Subcutaneous abdominal adipose tissue (tissue), 5 donors: ENCODE data around the gene GPRC5D.

ENCODE experiments used
- H3K27ac ChIP-seq: one replicate; pipeline ENCODE4 v1.7.0; 2013; ENCODE audit warnings: low read depth, mild to moderate bottlenecking, inconsistent platforms, low read length, moderate library complexity
- H3K27me3 ChIP-seq, 5 donors: one replicate each; pipeline ENCODE4 v1.7.0; 2013; ENCODE audit warnings: low read length in 5 of 5, inconsistent platforms in 1 of 5; ENCODE audit not compliant: control insufficient read depth in 5 of 5, insufficient read depth in 4 of 5
- H3K36me3 ChIP-seq, 5 donors: one replicate each; pipeline ENCODE4 v1.7.0; 2013; ENCODE audit warnings: low read length in 5 of 5; ENCODE audit not compliant: control insufficient read depth in 5 of 5, insufficient read depth in 5 of 5
- H3K4me1 ChIP-seq, 5 donors: one replicate each; pipeline ENCODE4 v1.7.0; 2013; ENCODE audit warnings: low read length in 5 of 5, mild to moderate bottlenecking in 3 of 5, moderate library complexity in 1 of 5; ENCODE audit not compliant: control insufficient read depth in 5 of 5, insufficient read depth in 5 of 5
- H3K4me3 ChIP-seq, 5 donors: one replicate each; pipeline ENCODE4 v1.7.0; 2013; ENCODE audit warnings: low read length in 5 of 5, low read depth in 1 of 5
- H3K9ac ChIP-seq, 5 donors: one replicate each; pipeline ENCODE4 v1.7.0; 2013; ENCODE audit warnings: low read length in 5 of 5, mild to moderate bottlenecking in 4 of 5, moderate library complexity in 3 of 5
- H3K9me3 ChIP-seq, 5 donors: one replicate each; pipeline ENCODE4 v1.7.0; 2013; ENCODE audit warnings: low read length in 5 of 5; ENCODE audit not compliant: control insufficient read depth in 5 of 5
- donor health status: healthy.
- donor health status: healthy.
- donor health status: healthy.
- donor health status: healthy.
- donor health status: healthy.

Gene GPRC5D

DNA sequence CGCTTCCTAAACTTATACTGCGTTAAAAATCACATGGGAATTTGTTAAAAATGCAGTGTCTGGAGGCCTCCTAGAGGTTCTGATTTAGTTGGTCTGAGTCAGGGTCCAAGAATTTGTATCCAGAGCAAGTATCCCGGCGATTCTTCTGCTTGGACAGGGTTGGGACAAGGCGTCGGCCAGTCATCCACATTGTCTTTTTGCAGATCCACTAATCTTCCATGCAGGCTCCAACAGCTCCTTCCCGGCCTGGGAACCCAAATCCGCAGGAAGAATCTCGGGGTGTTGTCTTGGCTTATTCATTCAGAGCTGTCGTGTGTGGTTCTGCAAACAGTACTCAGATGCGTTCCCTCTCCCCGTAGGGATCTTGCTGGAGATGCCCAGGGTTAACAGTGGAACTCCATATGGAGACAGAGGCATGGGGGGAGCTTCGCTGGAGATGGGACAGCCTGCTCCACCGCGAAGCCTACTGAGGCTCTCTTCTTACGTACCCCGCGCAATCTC lies 25.3 kb downstream of the GPRC5D start:
- H3K27ac ChIP-seq, result peak overlapping the region; percentile 46
- no peak overlapping the region for H3K9ac ChIP-seq
- no peak overlapping the region for H3K4me3 ChIP-seq

DNA sequence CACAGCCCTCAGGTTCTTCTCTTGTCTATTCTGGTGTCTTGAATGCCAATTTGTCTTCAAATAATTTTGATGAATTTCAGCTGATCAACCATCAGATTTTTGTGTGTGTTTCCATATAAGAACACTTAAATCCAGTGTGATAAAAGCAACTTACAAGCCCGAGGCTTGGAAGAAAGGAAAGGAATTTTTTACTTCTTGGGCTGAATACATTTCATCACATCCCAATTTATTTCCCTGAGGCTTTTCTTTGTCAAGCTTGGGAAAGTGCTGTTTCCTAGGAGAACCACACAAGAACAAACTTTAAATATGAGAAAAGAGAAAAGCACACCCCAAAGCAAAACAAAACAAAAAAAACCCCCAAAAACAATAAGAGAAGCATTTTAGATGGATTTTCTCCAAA lies 26.6 kb downstream of the GPRC5D start:
- Histone ChIP-seq H3K9ac (no peak overlapping the region), H3K9me3 (no peaks in the 10 kb centered on the region), H3K4me1 (peaks cover 8 to 29% (median 25%) of the 10 kb centered on the region in 5 donors), H3K27me3 (no peaks in the 10 kb centered on the region), H3K27ac (no peak overlapping the region), H3K4me3 (no peak overlapping the region), H3K36me3 (no peaks in the 10 kb centered on the region)

More for the DNA sequence above, 25.3 kb downstream of the GPRC5D start:
- Histone ChIP-seq H3K27me3 (no peaks in the 10 kb centered on the region), H3K36me3 (no peaks in the 10 kb centered on the region), H3K4me1 (peaks cover 8 to 23% (median 20%) of the 10 kb centered on the region in 5 donors), H3K9me3 (no peaks in the 10 kb centered on the region)

DNA sequence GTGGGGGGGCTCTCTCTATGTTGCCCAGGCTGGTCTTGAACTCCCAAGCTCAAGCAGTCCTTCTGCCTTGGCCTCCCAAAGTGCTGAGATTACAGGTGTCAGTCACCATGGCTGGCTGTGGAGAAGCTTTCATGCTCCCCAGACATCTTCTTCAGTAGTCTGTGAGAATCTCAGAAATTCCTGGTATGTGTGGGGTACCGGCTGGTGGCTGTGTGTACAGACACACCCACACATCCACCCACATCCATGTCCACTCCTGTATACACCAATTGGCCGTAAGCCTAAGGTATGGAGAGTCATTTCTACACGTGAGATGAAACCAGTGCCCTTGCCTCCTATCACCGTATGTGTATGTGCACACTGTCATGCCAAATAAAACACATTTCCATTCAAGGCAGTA lies 27.8 kb downstream of the GPRC5D start:
- Histone ChIP-seq H3K27ac (no peak overlapping the region), H3K9ac (no peak overlapping the region), H3K27me3 (no peaks in the 10 kb centered on the region), H3K4me3 (no peak overlapping the region), H3K36me3 (no peaks in the 10 kb centered on the region), H3K4me1 (peaks cover 8 to 35% (median 25%) of the 10 kb centered on the region in 5 donors), H3K9me3 (no peaks in the 10 kb centered on the region)

DNA sequence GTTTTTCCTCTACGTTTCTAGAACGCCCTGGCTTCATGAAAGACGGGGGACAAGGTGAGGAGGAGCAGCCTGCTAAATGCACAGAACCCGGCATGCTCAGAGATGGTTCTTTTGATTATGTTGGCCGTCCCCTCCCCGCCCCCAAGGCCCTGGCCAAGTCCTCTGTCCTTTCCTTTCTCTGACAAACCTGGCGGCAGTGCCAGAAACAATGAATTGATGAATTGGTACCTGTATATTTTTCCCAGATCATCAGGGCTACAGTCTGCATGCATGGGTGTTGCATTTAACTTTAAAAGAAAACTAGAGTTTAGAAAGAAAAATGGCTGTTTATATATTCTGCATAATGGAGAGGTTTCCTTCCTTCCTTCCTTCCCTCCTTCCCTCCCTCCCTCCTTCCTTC lies 29.0 kb downstream of the GPRC5D start:
- H3K4me3 ChIP-seq, result no peak overlapping the region
- no peak overlapping the region for H3K9ac ChIP-seq
- H3K4me1 ChIP-seq, result peaks cover 8 to 35% (median 25%) of the 10 kb centered on the region in 5 donors
- H3K36me3 ChIP-seq, result no peaks in the 10 kb centered on the region
- no peaks in the 10 kb centered on the region for H3K27me3 ChIP-seq
- H3K27ac ChIP-seq, result no peak overlapping the region
- H3K9me3 ChIP-seq, result no peaks in the 10 kb centered on the region

DNA sequence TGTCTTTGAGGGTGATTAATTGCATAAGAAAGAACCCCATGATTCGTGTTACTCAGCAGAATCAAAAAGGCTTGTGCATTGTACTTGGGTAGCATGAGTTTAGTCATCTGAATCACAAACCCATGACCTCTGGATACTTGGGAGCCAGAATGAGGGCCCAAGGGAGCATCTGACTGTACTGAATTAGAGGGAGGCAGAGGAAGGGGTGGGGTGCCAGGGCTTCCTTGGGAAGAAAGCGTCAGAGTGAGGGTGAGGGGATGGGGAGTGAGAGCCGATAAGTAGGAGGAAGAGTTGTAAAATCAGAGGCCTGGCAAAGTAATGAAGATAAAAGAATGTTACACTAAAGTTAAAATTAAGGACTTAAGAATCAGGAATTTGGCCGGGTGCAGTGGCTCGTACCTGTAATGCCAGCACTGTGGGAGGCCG lies 29.8 kb downstream of the GPRC5D start:
- Histone ChIP-seq H3K4me3 (no peak overlapping the region), H3K4me1 (peaks cover 11 to 40% (median 29%) of the 10 kb centered on the region in 5 donors), H3K27me3 (no peaks in the 10 kb centered on the region), H3K9ac (no peak overlapping the region), H3K27ac (no peak overlapping the region), H3K9me3 (no peaks in the 10 kb centered on the region), H3K36me3 (no peaks in the 10 kb centered on the region)

DNA sequence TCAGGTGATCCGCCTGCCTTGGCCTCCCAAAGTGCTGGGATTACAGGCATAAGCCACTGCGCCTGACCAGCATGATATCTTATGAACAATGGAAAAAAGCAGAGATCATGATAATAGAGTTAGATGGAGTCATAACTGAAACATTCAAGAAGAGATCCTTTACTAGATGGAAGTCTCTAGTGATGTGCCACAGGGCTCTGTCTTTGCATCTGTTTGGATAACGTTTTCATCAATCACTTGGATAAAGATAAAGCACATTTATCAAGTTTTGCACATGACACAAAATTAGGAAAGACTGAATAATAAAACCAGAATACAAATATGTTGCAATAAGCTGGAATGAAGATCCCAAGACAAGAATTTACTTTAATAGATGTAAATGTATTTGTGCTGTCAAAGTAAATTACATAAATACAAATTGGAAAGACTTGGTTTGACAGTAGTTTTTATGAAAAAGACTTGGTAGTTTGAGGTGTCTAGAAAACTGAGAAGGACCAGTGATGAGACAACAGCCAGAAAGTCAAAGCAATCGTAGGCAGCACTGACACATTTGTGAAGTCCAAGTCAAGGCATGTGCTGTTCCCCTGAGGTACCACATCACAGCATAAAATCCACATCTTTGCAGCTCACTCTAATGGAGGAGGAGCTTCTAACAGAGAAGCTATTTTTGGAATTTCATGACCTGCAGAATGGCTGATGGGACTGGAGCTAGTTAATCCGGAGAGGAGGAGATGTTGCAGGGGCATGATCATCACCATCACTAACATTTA lies 32.1 kb downstream of the GPRC5D start:
- H3K27me3 ChIP-seq, result no peaks in the 10 kb centered on the region
- H3K9ac ChIP-seq, result no peak overlapping the region
- H3K36me3 ChIP-seq, result no peaks in the 10 kb centered on the region
- peaks cover 15 to 42% (median 35%) of the 10 kb centered on the region in 5 donors for H3K4me1 ChIP-seq
- H3K4me3 ChIP-seq, result no peak overlapping the region
- H3K9me3 ChIP-seq, result no peaks in the 10 kb centered on the region
- no peak overlapping the region for H3K27ac ChIP-seq

DNA sequence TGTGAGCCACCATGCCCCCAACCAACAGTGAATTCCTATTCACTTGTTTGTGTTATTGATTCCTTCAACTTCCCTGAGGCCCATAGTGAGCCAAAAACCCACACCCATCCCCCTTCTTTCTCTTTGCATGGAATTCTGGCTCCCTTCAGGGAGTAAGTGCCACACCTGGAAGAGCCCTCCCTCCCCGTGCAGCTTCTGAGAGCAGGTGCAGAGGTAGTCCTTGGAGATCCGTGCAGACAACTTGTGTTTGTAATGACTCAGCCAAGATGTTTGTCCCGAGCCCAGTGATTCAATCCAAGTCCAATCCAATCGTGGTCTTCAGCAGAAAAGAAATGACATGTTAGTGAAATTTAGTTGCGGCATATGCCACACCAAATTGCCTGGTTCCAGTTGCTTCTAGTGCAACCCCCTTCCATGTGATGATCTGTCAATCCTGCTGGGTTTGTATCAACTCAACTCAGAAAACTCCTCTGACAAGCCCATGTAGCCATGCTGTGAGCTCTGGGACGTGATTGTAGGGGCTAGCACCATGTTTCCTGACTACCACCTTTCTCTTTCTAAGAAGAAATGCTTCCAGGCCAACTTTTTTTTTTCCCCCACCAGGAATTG lies 33.1 kb downstream of the GPRC5D start:
- no peak overlapping the region for H3K4me3 ChIP-seq
- H3K36me3 ChIP-seq, result no peaks in the 10 kb centered on the region
- H3K4me1 ChIP-seq, result peaks cover 15 to 42% (median 35%) of the 10 kb centered on the region in 5 donors
- no peak overlapping the region for H3K9ac ChIP-seq
- H3K9me3 ChIP-seq, result no peaks in the 10 kb centered on the region
- H3K27ac ChIP-seq, result no peak overlapping the region
- H3K27me3 ChIP-seq, result no peaks in the 10 kb centered on the region

DNA sequence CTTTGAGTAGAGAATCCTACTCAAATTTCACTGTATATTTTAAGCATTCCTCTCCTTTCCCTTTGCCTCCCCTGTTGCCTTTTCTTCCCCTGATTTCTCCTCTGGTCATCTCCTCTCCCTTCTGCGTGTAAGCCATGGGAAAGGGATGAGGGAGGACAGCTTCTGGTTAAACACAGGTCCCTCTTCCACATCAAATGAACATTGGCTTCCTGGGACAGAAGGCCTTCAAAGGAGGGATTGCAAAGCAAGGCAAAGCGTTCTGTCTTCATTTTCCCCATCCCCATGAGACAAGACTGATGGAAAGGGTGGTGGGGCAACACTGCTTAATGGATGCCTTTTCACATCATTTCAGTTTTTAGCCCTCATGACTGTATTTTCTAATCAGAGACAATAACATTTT lies 34.5 kb downstream of the GPRC5D start:
- no peaks in the 10 kb centered on the region for H3K27me3 ChIP-seq
- peaks cover 15 to 42% (median 35%) of the 10 kb centered on the region in 5 donors for H3K4me1 ChIP-seq
- no peak overlapping the region for H3K9ac ChIP-seq
- peak overlapping the region; percentile 62 for H3K27ac ChIP-seq
- H3K4me3 ChIP-seq, result no peak overlapping the region
- peaks cover 0 to 3% (median 0%) of the 10 kb centered on the region in 5 donors for H3K36me3 ChIP-seq
- H3K9me3 ChIP-seq, result no peaks in the 10 kb centered on the region

DNA sequence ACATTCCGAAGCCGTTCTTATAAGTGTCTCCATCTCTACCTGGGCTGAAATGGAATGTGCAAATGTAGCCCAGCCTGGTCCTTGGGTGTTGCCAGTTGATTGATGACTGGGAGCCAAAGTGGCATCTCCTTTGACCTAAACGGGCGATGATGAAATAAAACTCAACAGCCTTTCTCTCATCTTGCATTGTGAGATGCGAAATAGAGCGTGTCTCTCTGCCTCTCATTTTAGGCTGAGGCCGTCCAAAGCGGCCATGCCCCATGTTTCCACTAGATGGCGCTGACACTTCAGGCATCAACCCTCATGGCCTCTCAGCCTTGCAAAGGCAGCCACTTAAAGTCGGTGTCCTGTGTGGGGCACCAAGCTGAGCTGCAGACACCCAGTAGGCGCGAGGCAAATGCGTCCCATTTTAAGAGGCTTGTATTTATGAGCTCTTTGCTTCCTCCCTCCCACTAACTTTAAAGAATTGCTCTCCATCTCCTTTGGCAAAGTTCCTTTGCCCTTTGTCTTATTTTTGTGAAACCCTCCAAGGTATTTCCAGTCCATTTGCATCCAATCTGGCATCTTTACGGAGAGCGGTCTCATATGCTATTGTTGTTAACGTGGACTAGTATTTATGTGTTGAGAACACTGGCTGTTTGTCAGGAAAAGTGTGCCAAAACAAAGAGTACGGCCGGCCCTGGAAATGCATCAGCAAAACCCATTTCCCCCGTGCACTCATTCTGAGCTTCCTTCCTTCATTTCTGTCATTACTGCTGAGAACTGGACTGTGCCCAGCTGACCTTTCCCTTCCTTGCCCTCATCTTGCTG lies 35.6 kb downstream of the GPRC5D start:
- H3K9me3 ChIP-seq, result no peaks in the 10 kb centered on the region
- peaks cover 13 to 33% (median 29%) of the 10 kb centered on the region in 5 donors for H3K4me1 ChIP-seq
- peak overlapping the region; percentile 19 to 59 (median 34) for H3K4me3 ChIP-seq
- peaks cover 0 to 3% (median 0%) of the 10 kb centered on the region in 5 donors for H3K36me3 ChIP-seq
- no peaks in the 10 kb centered on the region for H3K27me3 ChIP-seq
- H3K9ac ChIP-seq, result peak overlapping the region in 1 of 5 donors; percentile 43
- H3K27ac ChIP-seq, result peak overlapping the region; percentile 62
